Fibroblast of the aortic adventitia (primary cell): ENCODE data around the gene KYAT1. TPM values are rescaled to one million over a fixed set of nuclear protein-coding genes. Genes with fewer than 3 reads are reported as not detected.
"Not testable (repeated sequence)": the region's sequence is repeated elsewhere in the genome, so short reads cannot be mapped to it uniquely, and the experiment has no call there.

Experiments used
- DNase-seq: peaks from one replicate; pipeline ENCODE4 v3.0.0-alpha.2; 2010; ENCODE audit warnings: low read depth
- H3K4me3 ChIP-seq: 2 replicates; pipeline ENCODE4 v1.5.1; 2011; ENCODE audit warnings: low read depth, mild to moderate bottlenecking, control low read depth, low read length, moderate library complexity
- total RNA-seq: library from RNA; depleted of rRNA; stranded (reverse); fragments of >200 nt; gene quantifications from 2 replicates; pipeline ENCODE4 v1.2.3, GENCODE V29; 2012; ENCODE audit warnings: low replicate concordance
- TF ChIP-seq, protein P1 (sequence below): IDR thresholded peaks from 2 replicates; pipeline ENCODE4 v1.5.1; 2011; ENCODE audit warnings: mild to moderate bottlenecking, low read length, control low read depth, inconsistent platforms; ENCODE audit not compliant: insufficient read depth

The KYAT1 gene
- total RNA-seq, 1 donor, result 6.8 TPM

DNA sequence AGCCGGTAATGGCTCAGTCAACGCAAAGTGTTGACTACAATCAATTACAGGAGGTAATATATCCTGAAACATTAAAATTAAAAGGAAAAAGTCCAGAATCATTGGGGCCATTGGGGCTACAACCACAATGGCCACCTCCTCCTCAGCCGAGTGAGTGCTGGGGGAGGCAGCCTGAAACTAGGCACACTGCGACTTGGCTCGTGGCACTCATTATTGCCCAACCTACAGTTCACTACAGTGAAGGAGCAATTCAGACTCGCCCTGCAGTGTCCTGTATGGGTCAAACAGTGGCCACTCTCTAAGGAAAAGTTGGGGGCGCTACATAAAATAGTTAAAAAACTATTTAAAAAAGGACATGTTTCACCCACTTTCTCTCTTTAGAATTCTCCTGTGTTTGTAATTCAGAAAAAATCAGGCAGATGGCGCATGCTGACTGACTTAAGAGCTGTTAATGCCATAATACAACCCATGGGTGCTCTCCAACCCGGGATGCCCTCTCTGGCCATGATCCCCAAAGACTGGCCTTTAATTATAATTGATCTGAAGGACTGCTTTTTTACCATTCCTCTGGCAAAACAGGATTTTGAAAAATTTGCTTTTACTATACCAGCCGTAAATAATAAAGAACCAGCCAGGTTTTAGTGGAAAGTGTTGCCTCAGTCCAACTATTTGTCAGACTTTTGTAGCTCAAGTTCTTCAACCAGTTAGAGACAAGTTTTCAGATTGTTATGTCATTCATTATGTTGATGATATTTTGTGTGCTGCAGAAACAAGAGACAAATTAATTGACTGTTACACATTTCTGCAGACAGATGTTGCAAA lies 29.8 kb downstream of the KYAT1 start:
- peak; percentile 63 for DNase-seq
- H3K4me3 ChIP-seq, result not testable (repeated sequence)
- TF ChIP-seq, protein P1, sequence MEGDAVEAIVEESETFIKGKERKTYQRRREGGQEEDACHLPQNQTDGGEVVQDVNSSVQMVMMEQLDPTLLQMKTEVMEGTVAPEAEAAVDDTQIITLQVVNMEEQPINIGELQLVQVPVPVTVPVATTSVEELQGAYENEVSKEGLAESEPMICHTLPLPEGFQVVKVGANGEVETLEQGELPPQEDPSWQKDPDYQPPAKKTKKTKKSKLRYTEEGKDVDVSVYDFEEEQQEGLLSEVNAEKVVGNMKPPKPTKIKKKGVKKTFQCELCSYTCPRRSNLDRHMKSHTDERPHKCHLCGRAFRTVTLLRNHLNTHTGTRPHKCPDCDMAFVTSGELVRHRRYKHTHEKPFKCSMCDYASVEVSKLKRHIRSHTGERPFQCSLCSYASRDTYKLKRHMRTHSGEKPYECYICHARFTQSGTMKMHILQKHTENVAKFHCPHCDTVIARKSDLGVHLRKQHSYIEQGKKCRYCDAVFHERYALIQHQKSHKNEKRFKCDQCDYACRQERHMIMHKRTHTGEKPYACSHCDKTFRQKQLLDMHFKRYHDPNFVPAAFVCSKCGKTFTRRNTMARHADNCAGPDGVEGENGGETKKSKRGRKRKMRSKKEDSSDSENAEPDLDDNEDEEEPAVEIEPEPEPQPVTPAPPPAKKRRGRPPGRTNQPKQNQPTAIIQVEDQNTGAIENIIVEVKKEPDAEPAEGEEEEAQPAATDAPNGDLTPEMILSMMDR, result peak; percentile 42

DNA sequence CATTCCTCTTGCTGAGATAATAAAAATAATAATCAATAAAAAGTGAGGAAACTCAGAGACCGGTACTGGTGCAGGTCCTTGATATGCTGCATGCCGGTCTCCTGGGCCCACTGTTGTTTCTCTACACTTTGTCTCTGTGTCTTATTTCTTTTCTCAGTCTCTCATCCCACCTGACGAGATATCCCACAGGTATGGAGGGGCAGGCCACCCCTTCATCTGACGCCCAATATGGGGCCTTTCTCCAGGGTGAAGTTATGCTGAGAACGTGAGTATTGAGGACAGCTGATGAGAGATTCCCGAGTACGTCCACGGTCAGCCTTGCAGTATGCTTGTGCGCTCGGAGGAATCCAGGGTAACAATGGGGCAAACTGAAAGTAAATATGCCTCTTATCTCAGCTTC lies 30.7 kb downstream of the KYAT1 start:
- not testable (repeated sequence) for DNase-seq

DNA sequence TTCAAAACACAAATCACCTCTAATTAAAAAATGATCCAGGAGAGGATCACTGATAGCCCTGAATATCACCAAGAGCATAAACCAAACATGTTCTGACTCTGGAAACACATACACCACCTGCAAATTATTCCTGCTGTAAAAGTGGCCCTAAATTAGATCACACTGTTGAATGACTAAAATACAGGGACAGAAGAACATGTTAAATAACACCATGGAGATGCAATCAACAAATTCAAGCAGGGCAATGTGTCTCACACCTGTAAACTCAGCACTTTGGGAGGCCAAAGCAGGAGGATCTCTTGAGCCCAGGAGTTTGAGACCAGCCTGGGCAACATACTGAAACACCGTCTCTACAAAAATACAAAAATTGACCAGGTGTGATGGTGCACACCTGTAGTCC lies 33.9 kb downstream of the KYAT1 start:
- H3K4me3 ChIP-seq, result no peak overlapping the region
- TF ChIP-seq, protein P1, result no peak
- no peak for DNase-seq

More for the DNA sequence above, 30.7 kb downstream of the KYAT1 start:
- H3K4me3 ChIP-seq, result not testable (repeated sequence)

DNA sequence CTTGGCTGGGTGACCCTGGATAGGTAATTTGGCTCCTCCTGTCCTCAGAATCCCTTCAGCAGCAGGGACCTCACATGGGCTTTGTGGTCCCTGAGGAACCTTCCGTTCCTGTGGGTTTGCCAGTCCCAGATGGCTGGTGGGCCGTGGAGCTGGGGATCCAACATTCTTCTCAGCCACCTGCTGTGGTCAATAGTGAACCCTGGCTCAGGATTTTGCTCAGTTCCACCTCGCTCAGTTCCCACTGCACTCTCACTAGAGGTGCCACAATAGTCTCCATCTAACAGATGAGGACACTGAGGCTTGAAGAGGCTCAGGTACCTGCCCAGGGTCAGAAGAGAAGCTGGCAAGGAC lies 35.1 kb downstream of the KYAT1 start:
- TF ChIP-seq, protein P1, result no peak
- H3K4me3 ChIP-seq, result no peak overlapping the region
- DNase-seq, result no peak

DNA sequence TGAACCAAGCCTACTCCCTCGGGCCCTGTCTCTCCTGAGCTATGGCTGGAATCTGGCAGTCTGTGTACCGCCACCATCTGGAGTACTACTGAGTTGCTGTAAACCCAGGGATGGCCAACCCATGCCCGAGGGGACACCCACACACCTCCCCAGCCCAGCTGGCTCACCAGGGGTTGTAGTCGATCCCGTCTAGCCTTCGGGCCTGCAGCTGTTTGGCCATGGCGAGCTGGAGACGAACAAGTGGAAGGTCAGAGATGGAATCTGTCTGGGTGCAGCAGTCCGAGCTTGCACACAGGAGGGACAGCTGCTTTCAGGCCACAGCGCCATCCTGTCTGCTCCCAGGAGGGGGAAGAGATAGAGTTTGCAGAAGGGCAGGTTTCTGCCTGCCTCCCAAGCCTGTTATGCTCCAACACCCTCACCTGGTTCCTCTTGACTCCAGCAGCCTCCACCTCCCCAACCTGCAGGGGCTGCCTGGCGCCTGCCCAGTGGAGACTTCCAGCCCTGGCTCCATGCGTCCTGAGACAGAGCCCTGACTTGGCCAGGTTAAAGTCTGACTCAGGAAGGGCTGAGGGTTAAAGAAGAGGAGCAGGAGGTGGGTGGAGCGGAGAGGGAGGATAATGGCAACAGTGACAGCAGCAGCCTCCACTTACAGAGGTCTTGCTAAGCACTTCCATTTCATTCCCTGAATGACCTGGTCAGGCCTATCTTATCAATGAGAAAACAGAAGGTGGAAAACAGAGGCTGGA lies 36.4 kb downstream of the KYAT1 start:
- H3K4me3 ChIP-seq, result no peak overlapping the region
- no peak for DNase-seq
- TF ChIP-seq, protein P1, result no peak

DNA sequence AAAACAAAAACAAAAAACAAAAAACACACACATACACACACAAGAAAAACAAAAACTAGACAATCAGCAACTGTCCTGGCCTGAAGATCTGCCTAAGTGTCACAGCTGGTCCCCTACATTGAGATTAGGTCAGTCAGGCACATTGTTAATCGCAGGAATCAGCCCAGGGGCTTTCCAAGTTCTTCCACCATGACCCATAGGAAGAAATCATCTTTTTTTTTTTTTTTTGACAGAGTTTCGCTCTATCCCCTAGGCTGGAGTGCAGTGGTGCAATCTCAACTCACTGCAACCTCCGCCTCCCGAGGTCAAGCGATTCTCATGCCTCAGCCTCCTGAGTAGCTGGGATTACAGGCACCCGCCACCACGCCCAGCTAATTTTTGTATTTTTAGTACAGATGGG lies 38.6 kb downstream of the KYAT1 start:
- not testable (repeated sequence) for H3K4me3 ChIP-seq, DNase-seq

DNA sequence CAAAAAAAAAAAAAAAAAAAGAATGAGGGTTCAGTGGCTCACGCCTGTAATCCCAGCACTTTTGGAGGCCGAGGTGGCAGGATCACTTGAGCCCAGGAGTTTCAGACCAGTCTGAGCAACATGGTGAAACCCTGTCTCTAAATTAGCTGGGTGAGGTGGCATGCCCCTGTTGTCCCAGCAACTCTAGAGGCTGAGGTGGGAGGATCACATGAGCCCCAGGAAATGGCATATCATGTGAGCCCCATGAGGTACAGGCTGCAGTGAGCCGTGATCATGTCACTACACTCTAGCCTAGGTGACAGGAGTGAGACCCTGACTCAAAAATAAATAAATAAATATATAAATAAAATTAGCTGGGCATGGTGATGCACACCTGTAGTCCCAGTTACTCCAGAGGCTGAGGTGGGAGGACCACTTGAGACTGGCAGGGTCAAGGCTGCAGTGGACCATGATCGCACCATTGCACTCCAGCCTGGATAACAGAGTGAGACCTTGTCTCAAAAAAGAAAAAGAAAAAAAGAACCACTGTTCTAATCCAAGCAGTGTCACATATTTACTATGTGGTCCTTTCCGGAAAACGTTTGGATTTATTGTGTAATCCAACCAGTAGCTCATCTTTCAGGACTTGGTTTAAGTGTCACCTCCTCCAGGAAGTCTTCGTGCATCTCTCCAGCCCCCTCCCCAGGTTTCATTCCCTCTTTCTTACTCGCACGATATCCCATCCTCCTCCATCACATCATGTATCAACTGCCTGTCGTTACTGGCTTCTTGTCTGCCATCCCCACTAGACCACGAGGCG lies 39.9 kb downstream of the KYAT1 start:
- H3K4me3 ChIP-seq, result no peak overlapping the region
- DNase-seq, result no peak
- TF ChIP-seq, protein P1, result no peak
